IPS-20b (cell line): ENCODE measurements around the gene C9orf78.

Experiments
- H3K27ac ChIP-seq: one replicate; pipeline ENCODE4 v1.5.1; 2013; ENCODE audit warnings: low read length
- H3K27me3 ChIP-seq: 2 replicates; pipeline ENCODE4 v1.6.1; 2013; ENCODE audit warnings: mild to moderate bottlenecking, low read length, inconsistent platforms; ENCODE audit not compliant: insufficient read depth
- H3K36me3 ChIP-seq: 2 replicates; pipeline ENCODE4 v1.6.1; 2013; ENCODE audit warnings: low read depth, mild to moderate bottlenecking, inconsistent platforms, low read length, moderate library complexity; ENCODE audit not compliant: insufficient read depth
- H3K4me1 ChIP-seq: 2 replicates; pipeline ENCODE4 v1.6.1; 2013; ENCODE audit warnings: mild to moderate bottlenecking, control low read depth, inconsistent platforms, low read length, moderate library complexity; ENCODE audit not compliant: insufficient read depth
- H3K4me3 ChIP-seq: 2 replicates; pipeline ENCODE4 v1.5.1; 2013; ENCODE audit warnings: mild to moderate bottlenecking, low read length, inconsistent platforms
- H3K9ac ChIP-seq: 2 replicates; pipeline ENCODE4 v1.6.1; 2013; ENCODE audit warnings: low read depth, mild to moderate bottlenecking, inconsistent platforms, low read length, moderate library complexity
- H3K9me3 ChIP-seq: 2 replicates; pipeline ENCODE4 v1.6.1; 2013; ENCODE audit warnings: mild to moderate bottlenecking, low read depth, low read length, inconsistent platforms; ENCODE audit not compliant: insufficient read depth

The C9orf78 gene

DNA sequence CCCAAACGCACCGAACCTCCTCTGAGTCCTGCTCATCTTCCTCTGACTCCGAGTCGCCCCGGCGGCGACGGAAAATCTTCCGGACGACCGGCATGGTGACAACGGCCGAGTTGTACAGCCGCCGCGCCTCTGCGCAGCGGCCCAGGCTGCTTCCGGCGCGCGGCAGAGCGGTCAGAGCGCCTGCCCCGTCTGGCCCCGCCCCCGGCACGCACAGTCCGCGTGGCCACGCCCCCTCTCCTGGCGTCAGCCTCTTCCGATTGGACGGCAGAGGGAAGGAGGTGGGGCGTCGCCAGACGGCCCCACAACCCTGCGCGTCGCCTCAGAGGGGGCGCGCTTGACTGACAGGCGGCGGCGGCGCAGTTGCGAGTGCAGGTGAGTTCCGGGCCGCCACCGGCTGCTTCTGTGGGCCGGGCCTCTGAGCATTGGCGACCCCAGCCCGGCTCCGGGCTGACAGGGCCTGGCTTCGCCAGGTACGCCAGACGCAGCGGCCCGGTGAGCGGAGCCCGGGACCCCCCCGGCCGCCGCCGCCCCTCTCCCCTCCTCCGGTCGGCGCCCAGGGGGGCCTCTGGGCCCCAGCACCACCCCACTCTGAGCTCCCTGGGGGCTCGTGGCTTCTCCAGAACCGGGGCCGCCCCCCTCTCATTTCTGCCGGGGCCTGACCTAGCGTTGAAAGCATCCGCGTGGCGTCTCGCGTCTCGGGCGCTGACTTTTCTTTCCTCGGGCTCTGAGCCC lies at the start of gene C9orf78, which contains the start of gene USP20:
C9orf78 (minus strand) TSS at position 148 of the 732 bp plus-strand sequence; CDS start at position 94, 54 bp downstream.
USP20 (plus strand) TSS at position 331 of the 732 bp plus-strand sequence. CDS start 17,098 bp downstream, outside the sequence.
- Histone ChIP-seq H3K4me3 (peak within 1 kb of the TSS; percentile 88), H3K27me3 (no peaks in the 10 kb centered on the region), H3K4me1 (peaks cover 17% of the 10 kb centered on the region; the same call in 1 of the 2 replicates), H3K9ac (peak within 1 kb of the TSS; percentile 77; the same call in 1 of the 2 replicates), H3K9me3 (no peaks in the 10 kb centered on the region), H3K27ac (no peak within 1 kb of the TSS), H3K36me3 (peaks cover 29% of the 10 kb centered on the region)

DNA sequence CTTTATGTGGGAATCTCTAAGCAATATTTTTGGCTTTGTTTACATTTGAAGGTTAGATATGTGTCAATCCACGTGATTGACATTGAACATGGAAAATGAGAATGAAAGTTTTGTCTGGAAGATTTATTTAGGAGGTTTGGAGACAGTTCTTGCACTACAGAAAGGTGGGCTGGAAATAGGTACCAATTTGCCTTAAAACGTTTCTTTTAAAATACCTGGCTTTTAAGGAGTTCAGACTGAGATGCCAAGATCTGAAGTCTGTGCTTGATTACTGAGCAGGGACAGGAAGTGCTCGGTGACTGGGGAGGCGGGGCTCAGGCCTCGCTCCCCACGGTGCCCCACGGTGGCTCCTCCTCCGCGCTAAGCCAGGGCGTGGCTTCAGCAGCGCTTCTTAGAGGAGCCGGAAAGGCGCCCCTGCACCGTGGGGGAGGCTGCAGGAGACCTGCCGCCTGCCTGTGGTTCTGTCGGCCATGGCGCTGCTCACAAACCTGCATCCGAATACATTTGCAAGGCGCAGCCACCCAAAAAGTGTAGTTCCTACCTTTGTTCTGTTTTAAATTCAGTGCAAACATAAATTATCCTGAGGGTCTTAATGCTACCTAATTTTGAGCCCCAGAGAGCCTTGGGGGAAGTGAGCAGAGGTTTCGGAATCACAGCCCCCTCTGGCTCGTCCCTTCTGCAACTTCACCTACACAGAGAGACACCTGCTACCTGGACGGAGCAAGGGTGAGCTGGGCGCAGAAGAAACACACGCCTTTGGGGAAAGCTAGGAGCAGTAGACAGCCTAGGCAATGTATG lies 49.3 kb upstream of the C9orf78 start:
- Histone ChIP-seq H3K36me3 (peaks cover 12% of the 10 kb centered on the region; the same call in 1 of the 2 replicates), H3K4me3 (peak overlapping the region; percentile 58), H3K27ac (peak overlapping the region; percentile 45), H3K9ac (peak overlapping the region; percentile 74), H3K27me3 (no peaks in the 10 kb centered on the region), H3K9me3 (no peaks in the 10 kb centered on the region), H3K4me1 (peaks cover 19% of the 10 kb centered on the region)

- no peak overlapping the region for H3K27ac ChIP-seq
- H3K4me3 ChIP-seq: no peak overlapping the region
- H3K9ac ChIP-seq: no peak overlapping the region; the same call in 1 of the 2 replicates
- H3K27me3 ChIP-seq: no peaks in the 10 kb centered on the region
- H3K4me1 ChIP-seq: peaks cover 19% of the 10 kb centered on the region
- H3K36me3 ChIP-seq: peaks cover 12% of the 10 kb centered on the region; the same call in 1 of the 2 replicates
- no peaks in the 10 kb centered on the region for H3K9me3 ChIP-seq
Measured at GRCh38 chr9:129881547-129882324, 46.7 kb upstream of the C9orf78 start.

GRCh38 chr9:129880654-129881546 lies 45.8 kb upstream of the C9orf78 start:
- Histone ChIP-seq H3K9ac (0 out of 2 replicates have a peak overlapping the region, but pooled peaks have one; percentile 15), H3K4me3 (no peak overlapping the region), H3K27me3 (no peaks in the 10 kb centered on the region), H3K9me3 (no peaks in the 10 kb centered on the region), H3K27ac (no peak overlapping the region), H3K4me1 (peaks cover 16% of the 10 kb centered on the region), H3K36me3 (peaks cover 12% of the 10 kb centered on the region; the same call in 1 of the 2 replicates)

- Histone ChIP-seq H3K9me3 (no peaks in the 10 kb centered on the region), H3K9ac (no peak overlapping the region), H3K27me3 (no peaks in the 10 kb centered on the region), H3K4me1 (peaks cover 11% of the 10 kb centered on the region), H3K4me3 (no peak overlapping the region), H3K27ac (no peak overlapping the region), H3K36me3 (peaks cover 17% of the 10 kb centered on the region)
Measured at GRCh38 chr9:129879991-129880653, 45.0 kb upstream of the C9orf78 start.

DNA sequence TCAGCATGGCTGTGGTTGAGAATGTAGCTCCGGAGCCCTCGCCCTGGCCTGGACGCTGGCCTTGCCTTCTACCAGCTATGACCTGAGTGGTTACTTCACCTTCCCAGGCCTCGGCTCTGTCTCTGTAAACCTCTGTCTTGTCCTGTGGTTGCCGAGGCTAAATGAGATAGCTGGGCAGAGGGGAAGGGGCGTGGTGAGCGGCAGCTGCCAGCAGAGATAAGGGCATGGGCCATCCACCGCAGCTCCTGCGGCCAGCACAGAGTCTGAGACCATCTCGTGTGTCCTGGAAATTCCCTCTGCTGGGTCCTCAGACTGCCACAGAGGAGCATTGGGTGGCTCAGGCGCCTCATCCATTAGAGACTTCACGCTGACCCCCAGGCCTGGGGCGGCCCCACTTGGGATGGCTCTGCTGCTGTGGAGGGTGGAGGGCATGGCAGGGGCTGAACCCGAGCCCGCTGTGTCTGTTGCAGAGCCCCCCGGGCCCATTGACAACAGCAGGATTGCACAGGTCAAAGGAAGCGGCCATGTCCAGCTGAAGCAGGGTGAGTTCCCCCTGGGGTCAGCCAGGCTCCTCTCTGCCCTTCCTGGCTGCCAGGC lies 44.1 kb upstream of the C9orf78 start:
- Histone ChIP-seq H3K4me3 (no peak overlapping the region), H3K27me3 (no peaks in the 10 kb centered on the region), H3K9me3 (no peaks in the 10 kb centered on the region), H3K4me1 (peaks cover 4% of the 10 kb centered on the region; the same call in 1 of the 2 replicates), H3K9ac (no peak overlapping the region), H3K27ac (no peak overlapping the region), H3K36me3 (peaks cover 17% of the 10 kb centered on the region)

GRCh38 chr9:129878291-129878690 lies 43.2 kb upstream of the C9orf78 start:
- Histone ChIP-seq H3K36me3 (peaks cover 17% of the 10 kb centered on the region), H3K4me3 (no peak overlapping the region), H3K4me1 (no peaks in the 10 kb centered on the region), H3K9me3 (no peaks in the 10 kb centered on the region), H3K9ac (no peak overlapping the region), H3K27me3 (no peaks in the 10 kb centered on the region), H3K27ac (no peak overlapping the region)

DNA sequence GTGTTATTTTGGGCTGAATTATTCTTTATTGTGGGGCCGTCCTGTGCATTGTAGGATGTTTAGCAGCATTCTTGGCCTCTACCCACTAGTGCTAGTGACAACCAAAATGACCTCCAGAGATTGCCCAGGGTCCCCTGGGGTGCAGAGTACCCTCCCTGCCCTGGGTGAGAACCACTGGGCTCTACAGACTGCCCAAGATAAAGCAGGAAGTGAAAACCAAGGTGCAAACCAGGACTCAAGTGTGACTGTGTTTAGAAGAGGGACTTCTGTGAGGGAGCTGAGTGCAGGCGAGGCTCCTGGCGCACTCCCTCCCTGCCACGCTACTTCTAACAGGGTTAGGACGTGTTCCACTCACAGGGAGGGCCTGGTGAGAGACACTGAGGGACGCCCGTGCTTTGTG lies 41.7 kb upstream of the C9orf78 start:
- Histone ChIP-seq H3K9me3 (no peaks in the 10 kb centered on the region), H3K4me1 (no peaks in the 10 kb centered on the region), H3K4me3 (no peak overlapping the region), H3K27me3 (no peaks in the 10 kb centered on the region), H3K9ac (no peak overlapping the region), H3K36me3 (peaks cover 14% of the 10 kb centered on the region), H3K27ac (no peak overlapping the region)

GRCh38 chr9:129875687-129876395 lies 40.8 kb upstream of the C9orf78 start:
- Histone ChIP-seq H3K9ac (no peak overlapping the region), H3K36me3 (peaks cover 10% of the 10 kb centered on the region), H3K27ac (no peak overlapping the region), H3K9me3 (no peaks in the 10 kb centered on the region), H3K27me3 (no peaks in the 10 kb centered on the region), H3K4me1 (no peaks in the 10 kb centered on the region), H3K4me3 (no peak overlapping the region)
